ENCODE data around the gene GTPBP3. TPM values are rescaled to one million over a fixed set of nuclear protein-coding genes. Genes with fewer than 3 reads are reported as not detected.

The GTPBP3 gene
- total and polyA plus RNA-seq, 9 of the 15 experiments (the other 6 are each of a cell fraction or from before 2014, with no cell fraction given) = 4.9 to 124 (median 22.6) TPM

- peak; percentile 94 for TF ChIP-seq MBD2 (IDR thresholded peaks at IDR 0.05; ENCODE audit: borderline replicate concordance, low read depth)
- TF ChIP-seq ZFX (CRISPR knock-in tag; IDR thresholded peaks at IDR 0.05) = peak; percentile 89
- peak; percentile 49; the same call in 1 of the 2 replicates for TF ChIP-seq HCFC1 (IDR thresholded peaks at IDR 0.05; ENCODE audit: low read depth, low read length)
- no peak for TF ChIP-seq ZNF143 (CRISPR knock-in tag; IDR thresholded peaks at IDR 0.05)
- no peak for TF ChIP-seq E2F8 (IDR thresholded peaks at IDR 0.05; ENCODE audit: low read depth, partially characterized antibody)
- no peak for TF ChIP-seq MLX (CRISPR knock-in tag; conservative IDR thresholded peaks at IDR 0.05)
- no peak for TF ChIP-seq ZBTB11 (CRISPR knock-in tag; IDR thresholded peaks at IDR 0.05)
- peak; percentile 70 for TF ChIP-seq KDM5B (IDR thresholded peaks at IDR 0.05; ENCODE audit: insufficient replicate concordance, low read depth, low read length)
- no peak for TF ChIP-seq ZEB2 (IDR thresholded peaks at IDR 0.05)
- TF ChIP-seq ZNF830 (CRISPR knock-in tag; IDR thresholded peaks at IDR 0.05) = no peak
- peak; percentile 85 to 88 for TF ChIP-seq MAZ (CRISPR knock-in tag; conservative IDR thresholded peaks at IDR 0.05 in 1 of 2, IDR thresholded peaks at IDR 0.05 in 1 of 2)
- no peak for TF ChIP-seq PYGO2 (tag; IDR thresholded peaks at IDR 0.05)
- no peak for TF ChIP-seq ZNF212 (CRISPR knock-in tag; IDR thresholded peaks at IDR 0.05)
- TF ChIP-seq RB1 (IDR thresholded peaks at IDR 0.05; ENCODE audit: low read depth) = peak; percentile 85
- no peak for TF ChIP-seq ZNF785 (CRISPR knock-in tag; IDR thresholded peaks at IDR 0.05)
- no peak for TF ChIP-seq ZBED1 (IDR thresholded peaks at IDR 0.05)
- no peak for TF ChIP-seq ZNF586 (CRISPR knock-in tag; conservative IDR thresholded peaks at IDR 0.05)
- TF ChIP-seq ARHGAP35 (IDR thresholded peaks at IDR 0.05; ENCODE audit: partially characterized antibody) = no peak
- TF ChIP-seq YBX1 (IDR thresholded peaks at IDR 0.05) = no peak
- TF ChIP-seq PKNOX1 (IDR thresholded peaks at IDR 0.05) = peak; percentile 99
These were observed 34.0 kb upstream of the GTPBP3 start, which contains the start of gene ABHD8 (continued) for GRCh38 chr19:17303167-17303939.
